WI38 (cell line): ENCODE results near the gene MINDY4B.

Experiments used
- H3K4me3 ChIP-seq: 2 replicates; pipeline ENCODE4 v1.5.1; 2011; ENCODE audit warnings: low read depth, mild to moderate bottlenecking, control low read depth, low read length
- CTCF ChIP-seq: IDR thresholded peaks from 2 replicates; pipeline ENCODE4 v1.5.1; 2012; ENCODE audit warnings: low read depth, mild to moderate bottlenecking, control low read depth, low read length

MINDY4B gene

GRCh38 chr3:150850191-150850590 is 55.0 kb downstream of the MINDY4B start:
- no peak overlapping the region for H3K4me3 ChIP-seq
- no peak for TF ChIP-seq CTCF

GRCh38 chr3:150848864-150849263 is 56.4 kb downstream of the MINDY4B start:
- TF ChIP-seq CTCF = no peak
- no peak overlapping the region for H3K4me3 ChIP-seq

DNA sequence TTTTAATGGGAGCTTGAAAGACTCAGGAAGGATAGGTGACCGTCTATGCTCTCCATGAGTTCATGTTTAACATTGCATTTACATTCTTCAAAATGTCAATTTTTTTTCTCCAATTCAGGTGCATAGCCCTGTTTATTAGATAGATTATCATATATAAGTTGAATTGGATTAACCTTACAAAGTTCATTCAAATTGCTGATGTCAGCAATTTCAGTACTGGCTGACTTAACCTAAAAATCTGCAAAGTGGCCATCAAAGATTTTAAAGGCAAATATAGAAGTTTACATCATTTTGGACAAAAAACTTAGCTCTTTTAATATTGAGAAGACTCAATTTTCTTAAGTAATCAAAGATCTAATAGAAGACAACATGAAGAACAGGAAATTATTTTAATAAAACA is 57.8 kb downstream of the MINDY4B start:
- no peak overlapping the region for H3K4me3 ChIP-seq
- TF ChIP-seq CTCF = no peak

DNA sequence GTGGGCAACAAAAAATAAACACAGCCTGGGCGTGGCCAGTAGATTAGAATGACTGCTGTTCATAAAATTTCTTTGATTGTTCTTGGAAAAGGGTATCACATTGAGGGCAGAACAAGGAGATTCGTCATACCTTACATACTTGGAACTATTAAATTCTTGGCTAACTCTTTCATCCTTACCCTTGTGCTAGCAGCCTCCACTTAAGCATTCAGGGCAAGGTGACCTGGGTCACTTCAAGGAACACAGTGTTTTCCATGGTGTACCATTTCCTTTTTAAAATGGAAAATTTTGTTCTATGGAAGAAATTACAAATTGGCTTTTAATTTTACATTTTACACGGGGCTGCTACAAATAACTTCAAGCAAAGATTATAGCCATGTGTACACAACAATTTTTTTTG is 60.8 kb downstream of the MINDY4B start:
- H3K4me3 ChIP-seq = no peak overlapping the region
- TF ChIP-seq CTCF = no peak

DNA sequence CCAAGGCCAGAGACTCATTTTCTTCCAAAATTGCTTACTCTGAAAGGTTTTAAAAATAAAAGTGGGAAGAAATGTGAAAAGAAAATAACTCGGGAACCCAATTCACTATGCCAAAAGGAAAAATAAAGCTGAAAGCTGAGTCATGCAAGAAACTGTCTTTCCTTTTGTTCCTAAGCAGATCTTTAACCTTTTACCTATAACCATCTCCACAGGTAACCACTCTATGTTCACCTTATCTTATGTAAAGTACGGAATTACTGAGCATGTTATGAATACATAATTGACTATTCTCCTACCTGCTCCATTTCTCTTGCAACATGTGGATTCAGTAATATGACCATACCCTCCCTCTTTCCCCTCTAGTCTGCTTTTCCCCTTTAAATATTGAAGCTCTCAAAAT is 62.0 kb downstream of the MINDY4B start:
- TF ChIP-seq CTCF = no peak
- no peak overlapping the region for H3K4me3 ChIP-seq

GRCh38 chr3:150840802-150841515 is 64.3 kb downstream of the MINDY4B start:
- H3K4me3 ChIP-seq = no peak overlapping the region
- no peak for TF ChIP-seq CTCF

DNA sequence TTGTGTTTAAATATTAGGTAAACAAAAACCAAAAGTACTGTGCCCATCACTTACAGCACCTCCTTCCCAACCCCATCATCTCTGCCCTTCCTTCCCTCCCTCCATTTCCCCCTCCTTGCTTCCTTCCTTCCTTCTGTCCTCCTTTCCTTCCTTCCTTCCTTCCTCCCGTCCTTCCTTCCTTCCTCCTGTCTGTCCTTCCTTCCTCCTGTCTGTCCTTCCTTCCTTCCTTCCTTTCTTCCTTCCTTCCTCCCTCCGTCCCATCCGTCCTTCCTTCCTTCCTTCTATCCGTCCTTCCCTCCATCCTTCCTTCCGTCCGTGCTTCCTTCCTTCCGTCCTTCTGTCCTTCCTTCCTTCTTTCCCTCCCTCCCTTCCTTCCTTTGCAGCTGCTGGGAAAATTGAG is 74.5 kb downstream of the MINDY4B start:
- no peak overlapping the region for H3K4me3 ChIP-seq
- TF ChIP-seq CTCF = no peak
